Activated T-helper 1 cell treated with anti-CD3 and anti-CD28 coated beads, Interleukin-2, amount 50 U/mL, for 16 hours (primary cell): ENCODE data around the gene IQSEC1.

Source experiments
- DNase-seq, 2 donors: peaks; one replicate each; pipeline ENCODE4 v3.0.0-alpha.2; 2020; ENCODE audit warnings: low read depth in 1 of 2, low spot score in 1 of 2

IQSEC1 gene

GRCh38 chr3:12956316-12956660 is 116.9 kb downstream of the IQSEC1 start:
- no peak for DNase-seq

- no peak for DNase-seq
Measured at GRCh38 chr3:12955651-12956315, 117.4 kb downstream of the IQSEC1 start.

GRCh38 chr3:12954891-12955650 is 118.2 kb downstream of the IQSEC1 start:
- DNase-seq = no peak

GRCh38 chr3:12954180-12954579 is 119.0 kb downstream of the IQSEC1 start:
- DNase-seq = no peak

GRCh38 chr3:12953201-12953995 is 119.8 kb downstream of the IQSEC1 start:
- DNase-seq = no peak

GRCh38 chr3:12952343-12953200 is 120.7 kb downstream of the IQSEC1 start:
- no peak for DNase-seq

- DNase-seq = no peak
Measured at GRCh38 chr3:12948891-12949711, 124.1 kb downstream of the IQSEC1 start.

- no peak for DNase-seq
Measured at GRCh38 chr3:12948371-12948770, 124.9 kb downstream of the IQSEC1 start.

- DNase-seq = no peak
Measured at GRCh38 chr3:12947504-12948369, 125.5 kb downstream of the IQSEC1 start.

- DNase-seq = no peak
Measured at GRCh38 chr3:12946649-12947316, 126.4 kb downstream of the IQSEC1 start.

GRCh38 chr3:12946251-12946648 is 127.0 kb downstream of the IQSEC1 start:
- DNase-seq = no peak

GRCh38 chr3:12944849-12945248 is 128.4 kb downstream of the IQSEC1 start:
- DNase-seq = no peak

GRCh38 chr3:12944413-12944812 is 128.8 kb downstream of the IQSEC1 start:
- DNase-seq = no peak

- no peak for DNase-seq
Measured at GRCh38 chr3:12943124-12944021, 129.9 kb downstream of the IQSEC1 start.

- no peak for DNase-seq
Measured at GRCh38 chr3:12941495-12942023, 131.7 kb downstream of the IQSEC1 start.

- no peak for DNase-seq
Measured at GRCh38 chr3:12940854-12941253, 132.4 kb downstream of the IQSEC1 start.

- DNase-seq = no peak
Measured at GRCh38 chr3:12939137-12939536, 134.1 kb downstream of the IQSEC1 start.
